GM10266 (cell line): Measurements from ENCODE around the gene EVC2.

ENCODE experiments used
- DNase-seq: peaks from one replicate; pipeline ENCODE4 v3.0.0; 2012; ENCODE audit errors: extremely low spot score
- TF ChIP-seq, protein P1 (sequence below): IDR thresholded peaks from 2 replicates; pipeline ENCODE4 v1.5.1; 2012; ENCODE audit warnings: mild to moderate bottlenecking, low read depth; ENCODE audit not compliant: control insufficient read depth, insufficient read depth; ENCODE audit errors: missing control alignments

EVC2 gene

DNA sequence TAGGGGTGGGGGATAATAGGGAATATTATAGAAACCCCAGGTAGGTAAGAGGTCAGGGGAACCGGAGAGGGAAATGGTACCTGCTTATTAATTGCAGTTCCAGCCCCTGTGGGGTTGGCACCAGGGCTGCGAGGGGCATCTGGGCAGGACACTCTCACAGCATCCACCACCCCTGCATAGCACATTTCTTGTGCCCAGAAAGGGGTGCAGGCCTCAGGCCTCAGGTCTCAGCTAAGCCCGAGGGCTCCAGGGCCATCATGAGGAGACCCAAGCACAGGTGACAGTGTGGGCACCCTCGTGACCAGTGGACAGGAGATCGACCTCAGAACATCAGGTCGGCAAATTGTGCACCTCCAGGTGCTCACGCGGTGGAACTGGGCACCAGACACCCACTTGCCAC lies 164.7 kb downstream of the EVC2 start:
- TF ChIP-seq, protein P1, sequence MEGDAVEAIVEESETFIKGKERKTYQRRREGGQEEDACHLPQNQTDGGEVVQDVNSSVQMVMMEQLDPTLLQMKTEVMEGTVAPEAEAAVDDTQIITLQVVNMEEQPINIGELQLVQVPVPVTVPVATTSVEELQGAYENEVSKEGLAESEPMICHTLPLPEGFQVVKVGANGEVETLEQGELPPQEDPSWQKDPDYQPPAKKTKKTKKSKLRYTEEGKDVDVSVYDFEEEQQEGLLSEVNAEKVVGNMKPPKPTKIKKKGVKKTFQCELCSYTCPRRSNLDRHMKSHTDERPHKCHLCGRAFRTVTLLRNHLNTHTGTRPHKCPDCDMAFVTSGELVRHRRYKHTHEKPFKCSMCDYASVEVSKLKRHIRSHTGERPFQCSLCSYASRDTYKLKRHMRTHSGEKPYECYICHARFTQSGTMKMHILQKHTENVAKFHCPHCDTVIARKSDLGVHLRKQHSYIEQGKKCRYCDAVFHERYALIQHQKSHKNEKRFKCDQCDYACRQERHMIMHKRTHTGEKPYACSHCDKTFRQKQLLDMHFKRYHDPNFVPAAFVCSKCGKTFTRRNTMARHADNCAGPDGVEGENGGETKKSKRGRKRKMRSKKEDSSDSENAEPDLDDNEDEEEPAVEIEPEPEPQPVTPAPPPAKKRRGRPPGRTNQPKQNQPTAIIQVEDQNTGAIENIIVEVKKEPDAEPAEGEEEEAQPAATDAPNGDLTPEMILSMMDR = no peak
- DNase-seq = no peak

DNA sequence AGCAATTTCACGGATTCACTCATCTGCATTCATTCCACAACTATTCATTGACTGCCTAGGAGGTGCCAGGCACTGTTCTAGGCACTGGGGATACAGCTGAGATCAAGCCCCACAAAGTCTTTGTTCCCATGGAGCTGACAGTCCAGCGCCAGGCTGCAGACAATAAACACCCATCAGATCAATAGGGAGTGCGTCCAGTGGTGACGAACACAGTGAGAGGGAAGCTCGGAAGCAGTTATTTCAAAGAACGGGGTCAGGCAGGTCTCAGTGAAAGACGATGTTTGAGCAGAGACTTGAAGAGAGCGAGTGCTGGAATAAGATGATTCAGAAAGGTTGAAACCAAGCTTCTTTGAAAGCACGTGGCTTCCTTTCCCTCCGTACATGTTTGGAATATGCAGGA lies 167.2 kb downstream of the EVC2 start:
- DNase-seq = no peak
- TF ChIP-seq, protein P1 = no peak

DNA sequence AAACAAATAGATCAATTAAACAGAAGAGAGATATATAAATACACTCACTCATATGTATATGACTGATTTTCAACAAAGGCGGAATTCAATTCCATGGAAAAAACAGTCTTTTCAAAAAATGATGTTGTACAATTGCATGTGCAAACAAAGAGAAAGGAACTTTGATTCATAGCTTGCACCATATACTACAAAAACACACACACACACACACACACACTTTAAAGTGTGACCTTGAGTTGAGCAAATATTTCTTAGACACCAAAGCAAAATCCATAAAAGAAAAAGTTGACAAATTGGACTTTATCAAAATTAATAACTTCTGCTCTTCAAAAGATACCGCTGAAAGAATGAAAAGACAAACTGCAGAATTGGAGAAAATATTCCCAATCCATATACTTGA lies 168.8 kb downstream of the EVC2 start:
- TF ChIP-seq, protein P1 = no peak
- DNase-seq = no peak

DNA sequence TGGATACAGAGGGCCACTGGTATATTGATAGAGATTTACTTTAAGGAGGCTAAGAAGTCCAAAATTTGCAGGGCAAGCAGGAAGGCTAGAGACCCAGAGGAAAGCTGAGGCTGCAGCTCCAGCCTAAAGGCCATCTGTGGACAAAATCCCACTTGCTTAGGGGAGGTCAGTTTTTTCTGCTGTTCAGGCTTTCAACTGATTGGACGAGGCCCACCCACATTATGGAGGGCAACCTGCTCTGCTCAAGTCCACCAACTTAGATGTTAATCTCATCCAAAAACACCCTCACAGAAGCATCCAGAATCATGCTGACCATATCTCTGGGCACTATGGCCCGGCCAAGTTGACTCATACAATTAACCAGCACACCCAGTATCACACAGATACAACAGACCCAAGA lies 176.3 kb downstream of the EVC2 start:
- TF ChIP-seq, protein P1 = no peak

DNA sequence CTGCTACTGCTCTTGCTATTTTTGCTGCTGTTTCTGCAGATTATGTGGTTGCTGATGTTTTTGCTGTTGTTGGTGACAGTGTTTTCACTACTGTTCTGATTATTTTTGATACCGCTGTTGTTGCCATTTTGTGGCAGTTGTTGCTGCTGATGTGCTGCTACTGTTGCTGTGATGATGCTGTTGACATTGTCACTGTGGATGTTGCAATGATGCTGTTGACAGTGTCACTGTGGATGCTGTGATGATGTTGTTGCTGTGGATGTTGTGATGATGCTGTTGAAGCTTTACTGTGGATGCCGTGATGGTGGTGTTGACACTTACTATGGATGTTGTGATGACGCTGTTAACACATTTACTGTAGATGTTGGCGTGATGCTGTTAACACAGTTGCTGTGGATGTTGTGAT lies 180.3 kb downstream of the EVC2 start:
- TF ChIP-seq, protein P1 = no peak
- DNase-seq = no peak

More for the DNA sequence above, 176.3 kb downstream of the EVC2 start:
- no peak for DNase-seq

DNA sequence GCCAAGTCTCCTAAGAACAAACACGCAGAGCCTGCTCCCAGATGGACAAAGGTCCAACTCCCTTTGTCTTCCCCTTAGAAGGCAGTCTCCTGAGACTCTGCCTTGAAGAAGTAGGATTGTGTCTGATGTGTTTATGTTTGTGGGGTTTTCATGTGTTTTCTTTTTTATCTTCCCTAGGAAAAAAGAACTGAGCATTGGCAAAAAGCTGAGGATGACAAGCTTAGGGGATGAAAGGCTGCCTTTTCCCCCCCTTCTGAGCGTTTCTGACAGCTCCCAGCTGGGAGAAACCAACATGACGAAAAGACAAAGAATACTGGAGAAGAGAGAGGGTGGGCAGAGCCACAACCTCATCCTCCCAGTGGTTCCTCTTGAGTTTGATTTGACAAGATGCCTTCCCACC lies 181.1 kb downstream of the EVC2 start:
- DNase-seq = no peak
- TF ChIP-seq, protein P1 = no peak

DNA sequence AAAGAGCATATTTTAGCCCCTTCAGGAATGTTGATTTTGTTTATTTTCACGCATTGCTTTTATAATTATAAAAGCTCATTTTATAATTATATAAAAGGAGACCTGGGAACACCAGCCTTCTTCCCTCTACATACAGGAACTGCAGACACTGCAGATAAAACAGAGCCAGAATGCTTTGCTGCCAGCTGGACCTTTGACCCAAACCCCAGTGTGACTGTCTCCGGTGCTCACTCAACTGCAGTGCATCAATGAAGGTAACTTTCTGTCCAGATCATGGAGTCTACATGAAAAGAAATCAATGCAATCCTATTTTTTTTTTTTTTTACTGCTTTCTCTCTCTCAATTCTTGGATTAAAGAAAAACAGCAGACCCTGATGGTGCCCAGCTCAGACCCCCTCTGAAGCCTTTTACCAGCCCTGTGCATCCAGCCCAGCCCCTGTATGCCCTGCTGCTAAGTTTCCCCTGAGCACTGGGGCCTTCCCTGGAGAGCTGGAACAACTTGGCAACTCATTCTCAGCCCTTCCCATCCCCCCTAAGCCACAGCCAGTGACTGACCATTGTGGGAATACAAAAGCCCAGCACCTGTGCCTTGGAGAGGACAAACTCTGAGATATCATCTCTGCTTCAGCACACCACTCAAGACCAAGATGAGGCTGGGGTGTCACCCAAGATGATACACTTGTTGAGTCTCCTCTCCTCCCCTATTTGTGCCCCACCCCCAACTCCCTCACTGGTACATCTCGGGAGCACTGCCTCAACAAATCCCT lies 182.1 kb downstream of the EVC2 start:
- TF ChIP-seq, protein P1 = no peak
- DNase-seq = no peak
